ENCODE data around the gene DGCR6L.
"Not testable (repeated sequence)": the region's sequence is repeated elsewhere in the genome, so short reads cannot be mapped to it uniquely, and the experiment has no call there.

Gene DGCR6L

GRCh38 chr22:20307448-20308447, 12.1 kb downstream of the DGCR6L start:
- H3K27me3 Mint-ChIP-seq; ATAC-seq (replicated peaks); H3K9me3 Mint-ChIP-seq; DNase-seq; H3K4me1 Mint-ChIP-seq; H3K36me3 Mint-ChIP-seq; H3K27ac Mint-ChIP-seq; H3K4me3 Mint-ChIP-seq: not testable (repeated sequence)

GRCh38 chr22:20306646-20307447, 13.0 kb downstream of the DGCR6L start:
- DNase-seq; H3K9me3 Mint-ChIP-seq; H3K36me3 Mint-ChIP-seq; ATAC-seq (replicated peaks); H3K4me1 Mint-ChIP-seq; H3K27ac Mint-ChIP-seq; H3K27me3 Mint-ChIP-seq; H3K4me3 Mint-ChIP-seq: not testable (repeated sequence)

- DNase-seq (no peak), ATAC-seq (replicated peaks) (no peak)
- Mint-ChIP-seq H3K9me3 (no peaks in the 10 kb centered on the region), H3K27ac (no peak overlapping the region), H3K4me1 (peaks cover 0 to under 1% of the 10 kb centered on the region in 2 donors), H3K36me3 (no peaks in the 10 kb centered on the region), H3K27me3 (peaks cover 6 to 8% of the 10 kb centered on the region in 2 donors), H3K4me3 (no peak overlapping the region)
These were observed 13.8 kb downstream of the DGCR6L start for GRCh38 chr22:20305894-20306645.

- H3K27ac Mint-ChIP-seq; H3K36me3 Mint-ChIP-seq; H3K4me1 Mint-ChIP-seq; ATAC-seq (replicated peaks); H3K9me3 Mint-ChIP-seq; DNase-seq; H3K4me3 Mint-ChIP-seq: not testable (repeated sequence)
- H3K27me3 Mint-ChIP-seq: peaks cover 10 to 14% of the 10 kb centered on the region in 2 donors
These were observed 14.5 kb downstream of the DGCR6L start for GRCh38 chr22:20305230-20305893.

DNA sequence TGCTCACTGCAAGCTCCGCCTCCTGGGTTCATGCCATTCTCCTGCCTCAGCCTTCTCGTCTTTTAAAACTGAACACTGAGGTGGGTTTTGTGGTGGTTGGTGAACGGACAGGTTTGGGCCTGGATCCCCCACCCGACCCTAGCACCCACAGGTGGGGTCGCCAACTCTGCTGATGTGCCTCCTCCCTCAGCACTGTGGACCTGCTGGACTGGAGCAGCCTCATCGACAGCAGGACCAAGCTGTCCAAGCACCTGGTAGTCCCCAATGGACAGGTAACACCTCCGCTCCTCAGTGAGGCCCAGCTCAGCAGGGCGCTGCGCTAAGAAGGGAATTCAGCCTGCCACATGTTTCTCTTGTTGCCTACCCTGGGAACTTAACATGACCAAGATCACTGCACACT, 15.2 kb downstream of the DGCR6L start:
- ATAC-seq (replicated peaks) (no peak), DNase-seq (no peak)
- H3K27ac Mint-ChIP-seq: no peak overlapping the region
- peaks cover 10 to 14% of the 10 kb centered on the region in 2 donors for H3K27me3 Mint-ChIP-seq
- no peaks in the 10 kb centered on the region for H3K9me3 Mint-ChIP-seq
- no peak overlapping the region for H3K4me3 Mint-ChIP-seq
- no peaks in the 10 kb centered on the region for H3K36me3 Mint-ChIP-seq
- H3K4me1 Mint-ChIP-seq: peaks cover 4% of the 10 kb centered on the region in 2 donors

- not testable (repeated sequence) for H3K4me3 Mint-ChIP-seq; H3K27ac Mint-ChIP-seq; DNase-seq; H3K9me3 Mint-ChIP-seq; H3K36me3 Mint-ChIP-seq; ATAC-seq (replicated peaks)
- Mint-ChIP-seq H3K27me3 (peaks cover 10 to 14% of the 10 kb centered on the region in 2 donors), H3K4me1 (peaks cover 5 to 10% of the 10 kb centered on the region in 2 donors)
These were observed 16.7 kb downstream of the DGCR6L start for GRCh38 chr22:20303229-20303534.

GRCh38 chr22:20302438-20303228, 17.2 kb downstream of the DGCR6L start:
- Mint-ChIP-seq H3K4me3 (no peak overlapping the region), H3K9me3 (no peaks in the 10 kb centered on the region), H3K27me3 (peaks cover 10 to 14% of the 10 kb centered on the region in 2 donors), H3K27ac (peak overlapping the region; percentile 59), H3K4me1 (peaks cover 8 to 10% of the 10 kb centered on the region in 2 donors), H3K36me3 (no peaks in the 10 kb centered on the region)
- no peak for ATAC-seq (replicated peaks)
- DNase-seq: no peak

- no peaks in the 10 kb centered on the region for H3K36me3 Mint-ChIP-seq
- peak; percentile 44 to 46 for ATAC-seq (replicated peaks)
- H3K9me3 Mint-ChIP-seq: no peaks in the 10 kb centered on the region
- H3K4me1 Mint-ChIP-seq: peaks cover 8 to 10% of the 10 kb centered on the region in 2 donors
- DNase-seq: no peak
- no peak overlapping the region for H3K27ac Mint-ChIP-seq
- peaks cover 7 to 14% of the 10 kb centered on the region in 2 donors for H3K27me3 Mint-ChIP-seq
- H3K4me3 Mint-ChIP-seq: peak overlapping the region in 1 of 2 donors; percentile 92
These were observed 20.1 kb downstream of the DGCR6L start for GRCh38 chr22:20299746-20300136.

DNA sequence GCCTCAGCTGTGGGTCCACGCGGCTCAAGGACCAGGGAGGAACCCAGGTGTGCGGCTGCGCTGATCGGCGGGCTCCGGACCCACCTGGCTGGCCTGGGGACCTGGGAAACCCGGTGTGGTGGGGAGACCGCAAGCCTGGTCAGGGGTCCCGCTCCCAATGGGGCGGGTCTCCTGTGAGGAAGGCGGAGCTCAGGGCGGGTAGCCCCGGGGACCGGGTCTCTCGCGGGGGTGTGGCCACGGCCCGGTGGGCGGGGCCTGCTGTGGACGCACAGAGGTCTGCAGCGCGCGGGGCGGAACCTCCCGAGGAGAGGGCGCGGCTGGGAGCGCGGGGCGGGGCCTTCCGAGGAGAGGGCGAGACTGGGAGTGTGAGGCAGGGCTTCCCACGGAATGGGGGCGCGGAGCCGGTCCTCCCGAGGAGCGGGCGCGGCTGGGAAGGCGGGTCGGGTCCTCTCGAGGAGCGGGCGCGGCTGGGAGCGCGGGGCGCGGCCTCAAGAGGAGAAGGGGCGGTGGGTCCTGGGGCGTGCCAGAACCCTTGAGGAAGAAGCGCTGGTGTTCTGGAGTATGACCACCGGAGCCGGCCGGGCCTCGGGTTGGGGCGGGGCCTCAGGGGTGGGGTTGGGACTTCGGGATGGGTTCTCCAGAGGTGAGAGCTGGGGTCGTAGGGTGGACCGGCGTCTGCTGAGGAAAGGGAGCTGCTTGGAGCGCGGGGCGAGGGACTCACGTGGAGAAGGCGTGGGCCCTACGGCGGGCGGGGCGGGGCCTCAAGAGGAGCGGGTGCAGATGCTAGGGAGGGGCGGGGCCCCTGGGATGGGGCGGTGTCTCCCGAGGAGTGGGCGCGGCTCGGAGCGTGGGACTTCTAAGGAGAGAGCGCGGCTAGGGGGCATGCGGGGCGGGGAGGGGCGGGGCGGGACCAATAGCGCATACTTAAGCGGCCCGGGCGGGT, 20.8 kb downstream of the DGCR6L start:
- peak; percentile 87 to 90 for ATAC-seq (replicated peaks)
- H3K36me3 Mint-ChIP-seq: no peaks in the 10 kb centered on the region
- H3K4me1 Mint-ChIP-seq: peaks cover 8 to 10% of the 10 kb centered on the region in 2 donors
- peaks cover 6 to 14% of the 10 kb centered on the region in 2 donors for H3K27me3 Mint-ChIP-seq
- peak; percentile 82 for DNase-seq
- peak overlapping the region; percentile 42 for H3K27ac Mint-ChIP-seq
- no peaks in the 10 kb centered on the region for H3K9me3 Mint-ChIP-seq
- peak overlapping the region; percentile 86 to 92 for H3K4me3 Mint-ChIP-seq

DNA sequence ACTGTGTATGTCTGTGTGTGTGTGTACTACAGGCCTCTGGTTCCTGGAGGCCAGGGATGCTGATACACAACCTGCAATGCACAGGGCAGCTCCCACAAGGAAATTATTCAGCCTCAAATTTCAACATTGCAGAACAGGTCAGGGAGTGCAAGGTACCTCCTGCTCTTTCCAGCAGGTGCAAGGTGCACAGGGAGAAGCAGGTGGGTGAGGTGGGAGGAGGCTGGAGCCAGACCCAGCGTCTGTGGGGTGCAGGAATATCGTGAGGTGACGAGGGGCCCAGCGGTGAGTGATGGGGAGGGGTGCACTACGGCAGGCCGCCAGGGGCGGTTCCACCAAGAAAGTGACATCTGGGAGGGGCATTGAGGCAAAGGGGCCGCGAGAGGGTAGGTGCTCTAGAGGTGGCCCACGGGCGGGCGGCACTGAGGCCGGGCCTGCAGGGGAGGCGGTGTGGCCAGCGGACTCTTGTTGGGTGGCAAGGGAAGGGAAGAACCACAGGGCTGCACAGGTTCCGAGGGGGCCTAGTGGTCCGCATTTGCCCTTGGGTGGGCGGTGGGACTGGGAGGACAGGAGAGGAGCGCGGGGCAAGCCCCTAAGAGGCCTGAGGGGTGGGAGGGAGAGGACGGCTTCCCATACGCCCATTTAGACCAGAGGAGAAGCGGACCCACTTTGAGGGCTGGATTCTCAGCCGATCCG, 21.6 kb downstream of the DGCR6L start:
- DNase-seq (no peak), ATAC-seq (replicated peaks) (no peak)
- Mint-ChIP-seq H3K4me1 (peaks cover 8 to 10% of the 10 kb centered on the region in 2 donors), H3K27ac (no peak overlapping the region), H3K27me3 (peaks cover 6 to 14% of the 10 kb centered on the region in 2 donors), H3K9me3 (no peaks in the 10 kb centered on the region), H3K4me3 (peak overlapping the region; percentile 86 to 92), H3K36me3 (no peaks in the 10 kb centered on the region)

DNA sequence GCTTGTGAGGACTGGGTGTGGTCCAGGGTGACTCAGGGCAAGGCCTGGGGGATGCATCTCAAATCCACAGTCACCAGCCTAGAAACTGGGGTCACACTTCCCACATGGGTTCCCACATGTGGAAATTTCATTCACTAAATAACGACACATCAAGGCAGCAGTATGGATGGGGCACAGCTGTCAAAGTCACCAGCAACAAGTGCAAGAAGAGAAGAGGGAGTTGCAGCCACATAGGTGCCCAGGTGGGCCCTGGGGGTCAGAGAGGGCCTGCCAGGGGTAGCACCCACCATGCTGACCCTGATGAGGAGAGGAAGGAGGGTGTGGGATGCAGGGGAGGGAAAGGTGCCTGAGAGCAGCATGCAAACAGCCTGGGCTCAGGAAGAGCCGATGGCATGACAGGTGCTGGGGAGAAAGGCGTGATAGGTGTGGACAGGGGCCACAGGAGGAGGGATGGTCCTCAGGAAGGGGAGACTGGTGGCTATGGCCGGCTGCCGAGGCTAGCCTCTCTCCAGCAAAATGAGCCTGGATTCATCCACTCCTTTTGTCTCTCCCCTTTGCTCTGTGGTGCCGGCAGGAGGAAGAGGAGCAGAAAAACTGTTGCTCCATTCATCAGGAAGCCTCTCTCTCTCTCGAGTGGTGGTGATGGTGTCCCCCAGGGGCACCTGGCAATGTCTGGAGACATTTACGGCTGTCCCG, 22.3 kb downstream of the DGCR6L start:
- Mint-ChIP-seq H3K36me3 (no peaks in the 10 kb centered on the region), H3K9me3 (no peaks in the 10 kb centered on the region)

More for the DNA sequence above, 22.3 kb downstream of the DGCR6L start:
- ATAC-seq (replicated peaks) (no peak), DNase-seq (no peak)
- Mint-ChIP-seq H3K4me3 (peak overlapping the region; percentile 86 to 92), H3K4me1 (peaks cover 8 to 10% of the 10 kb centered on the region in 2 donors), H3K27me3 (peaks cover 6 to 11% of the 10 kb centered on the region in 2 donors), H3K27ac (no peak overlapping the region)
